ENCODE results near the gene MTFMT.
A peak's percentile ranks its signal among the peaks of the same experiment; 100 is the strongest.
"Not testable (repeated sequence)": the region's sequence is repeated elsewhere in the genome, so short reads cannot be mapped to it uniquely, and the experiment has no call there.

Gene MTFMT

GRCh38 chr15:65028921-65029735, at the start of gene MTFMT:
Gene MTFMT (minus strand): TSS chr15:65029639. CDS start chr15:65029613, 26 bp downstream.
- peak; percentile 33 for DNase-seq (ENCODE audit: low read depth)
- no peak for TF ChIP-seq CTCF (IDR thresholded peaks at IDR 0.05; ENCODE audit: low read depth, low read length, missing control alignments)
- in situ Hi-C loops (cut with HindIII; ENCODE audit: low sequenced_read_pairs) = no loop called here
- H3K4me3 ChIP-seq (ENCODE audit: low read depth, low read length) = peak within 1 kb of the TSS; percentile 67

GRCh38 chr15:65077981-65078352, 48.5 kb upstream of the MTFMT start:
- no peak for DNase-seq (ENCODE audit: low read depth)
- no peak overlapping the region for H3K4me3 ChIP-seq (ENCODE audit: low read depth, low read length)
- in situ Hi-C loops (cut with HindIII; ENCODE audit: low sequenced_read_pairs) = no loop called here
- peak; percentile 60 for TF ChIP-seq CTCF (IDR thresholded peaks at IDR 0.05; ENCODE audit: low read depth, low read length, missing control alignments)

- no peak for DNase-seq (ENCODE audit: low read depth)
- TF ChIP-seq CTCF (IDR thresholded peaks at IDR 0.05; ENCODE audit: low read depth, low read length, missing control alignments) = no peak
- H3K4me3 ChIP-seq (ENCODE audit: low read depth, low read length) = no peak overlapping the region
- in situ Hi-C loops (cut with HindIII; ENCODE audit: low sequenced_read_pairs) = no loop called here
These were observed 48.0 kb upstream of the MTFMT start for GRCh38 chr15:65077291-65077980.

- TF ChIP-seq CTCF (IDR thresholded peaks at IDR 0.05; ENCODE audit: low read depth, low read length, missing control alignments) = no peak
- DNase-seq (ENCODE audit: low read depth) = no peak
- no peak within 1 kb of the TSS for H3K4me3 ChIP-seq (ENCODE audit: low read depth, low read length)
- in situ Hi-C loops (cut with HindIII; ENCODE audit: low sequenced_read_pairs) = no loop called here
These were observed 47.2 kb upstream of the MTFMT start, which contains the start of gene KBTBD13 for GRCh38 chr15:65076486-65077290. Gene KBTBD13 (plus strand): TSS chr15:65076746. CDS start chr15:65076816, 70 bp downstream.

GRCh38 chr15:65075607-65076395, 46.4 kb upstream of the MTFMT start:
- DNase-seq (ENCODE audit: low read depth); in situ Hi-C loops (cut with HindIII; ENCODE audit: low sequenced_read_pairs); H3K4me3 ChIP-seq (ENCODE audit: low read depth, low read length): not testable (repeated sequence)

GRCh38 chr15:65074946-65075345, 45.5 kb upstream of the MTFMT start:
- in situ Hi-C loops (cut with HindIII; ENCODE audit: low sequenced_read_pairs); DNase-seq (ENCODE audit: low read depth); H3K4me3 ChIP-seq (ENCODE audit: low read depth, low read length): not testable (repeated sequence)

- no peak for DNase-seq (ENCODE audit: low read depth)
- H3K4me3 ChIP-seq (ENCODE audit: low read depth, low read length) = no peak overlapping the region
- in situ Hi-C loops (cut with HindIII; ENCODE audit: low sequenced_read_pairs) = no loop called here
- no peak for TF ChIP-seq CTCF (IDR thresholded peaks at IDR 0.05; ENCODE audit: low read depth, low read length, missing control alignments)
These were observed 43.2 kb upstream of the MTFMT start for GRCh38 chr15:65072617-65073016.

All from astrocyte of the cerebellum (primary cell).